GM19351 (cell line): ENCODE results near the gene PLEKHG4B.
A peak's percentile ranks its signal among the peaks of the same experiment; 100 is the strongest.
"Not testable (repeated sequence)": the region's sequence is repeated elsewhere in the genome, so short reads cannot be mapped to it uniquely, and the experiment has no call there.

Experiments used
- ATAC-seq: cut with Tn5 transposase; IDR thresholded peaks from one replicate; pipeline ENCODE4 v1.9.1; 2021; ENCODE audit warnings: mild to moderate bottlenecking, moderate library complexity; ENCODE audit not compliant: unreplicated experiment

The PLEKHG4B gene

GRCh38 chr5:186091-187041 lies 94.4 kb downstream of the PLEKHG4B start:
- ATAC-seq, result no peak

DNA sequence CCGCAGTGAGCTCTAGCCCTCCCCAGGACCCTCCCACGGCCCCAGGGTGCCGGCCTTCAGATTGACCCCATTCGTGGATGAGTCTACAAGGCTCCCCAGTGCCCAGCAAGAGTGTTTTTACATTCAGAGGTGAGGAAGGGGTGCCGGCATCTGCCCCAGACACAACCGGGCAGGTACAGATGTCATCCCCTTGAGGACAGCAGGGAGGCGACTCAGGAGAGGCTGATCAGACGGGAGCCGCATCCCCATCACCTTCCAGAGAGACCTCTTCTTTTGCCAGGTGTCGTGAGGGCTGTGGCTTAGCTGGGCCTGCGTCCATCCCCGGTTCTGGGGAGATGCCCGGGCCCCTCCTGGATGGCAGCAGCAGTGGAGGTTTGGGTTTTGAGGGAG lies 95.1 kb downstream of the PLEKHG4B start:
- no peak for ATAC-seq

DNA sequence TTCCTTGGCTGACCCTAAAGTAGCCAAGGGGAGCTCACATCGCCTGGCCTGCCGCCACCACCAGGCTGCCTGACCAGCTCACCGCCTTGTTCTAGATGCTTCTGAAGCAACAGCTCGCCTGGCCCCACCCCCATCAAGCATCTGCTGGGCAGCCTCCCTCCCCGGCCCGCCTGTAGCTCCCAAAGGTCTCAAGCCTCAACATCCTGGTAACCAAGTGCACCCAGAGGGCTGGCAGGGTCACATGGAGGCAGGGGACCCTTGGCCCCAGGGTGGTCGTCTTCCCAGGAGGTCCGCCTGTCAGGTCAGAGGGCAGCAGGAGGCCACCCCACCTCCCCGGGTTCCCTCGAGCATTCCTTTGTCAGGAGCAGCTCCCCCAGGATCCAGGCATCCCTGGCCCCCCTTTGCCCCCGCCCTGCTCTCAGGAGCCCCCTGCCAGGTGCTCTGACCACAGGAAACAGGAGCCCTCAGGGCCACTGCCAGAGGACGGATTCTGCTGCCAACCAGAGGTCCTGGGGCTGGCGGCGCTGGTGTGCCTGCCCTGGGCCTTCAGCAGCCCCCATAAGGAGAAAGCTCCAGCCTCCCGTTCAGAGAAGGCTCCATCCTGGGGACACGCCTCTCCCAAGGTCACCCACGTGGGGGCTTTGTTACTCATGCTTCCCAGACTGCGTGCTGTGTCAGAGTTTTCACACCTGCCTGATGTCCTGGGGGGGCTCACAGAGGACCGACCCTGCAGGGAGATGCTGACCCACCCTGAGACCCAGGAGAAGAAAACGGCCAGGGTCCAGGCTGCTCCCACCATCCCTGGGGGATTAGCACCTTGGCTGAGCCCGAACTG lies 95.9 kb downstream of the PLEKHG4B start:
- no peak for ATAC-seq

DNA sequence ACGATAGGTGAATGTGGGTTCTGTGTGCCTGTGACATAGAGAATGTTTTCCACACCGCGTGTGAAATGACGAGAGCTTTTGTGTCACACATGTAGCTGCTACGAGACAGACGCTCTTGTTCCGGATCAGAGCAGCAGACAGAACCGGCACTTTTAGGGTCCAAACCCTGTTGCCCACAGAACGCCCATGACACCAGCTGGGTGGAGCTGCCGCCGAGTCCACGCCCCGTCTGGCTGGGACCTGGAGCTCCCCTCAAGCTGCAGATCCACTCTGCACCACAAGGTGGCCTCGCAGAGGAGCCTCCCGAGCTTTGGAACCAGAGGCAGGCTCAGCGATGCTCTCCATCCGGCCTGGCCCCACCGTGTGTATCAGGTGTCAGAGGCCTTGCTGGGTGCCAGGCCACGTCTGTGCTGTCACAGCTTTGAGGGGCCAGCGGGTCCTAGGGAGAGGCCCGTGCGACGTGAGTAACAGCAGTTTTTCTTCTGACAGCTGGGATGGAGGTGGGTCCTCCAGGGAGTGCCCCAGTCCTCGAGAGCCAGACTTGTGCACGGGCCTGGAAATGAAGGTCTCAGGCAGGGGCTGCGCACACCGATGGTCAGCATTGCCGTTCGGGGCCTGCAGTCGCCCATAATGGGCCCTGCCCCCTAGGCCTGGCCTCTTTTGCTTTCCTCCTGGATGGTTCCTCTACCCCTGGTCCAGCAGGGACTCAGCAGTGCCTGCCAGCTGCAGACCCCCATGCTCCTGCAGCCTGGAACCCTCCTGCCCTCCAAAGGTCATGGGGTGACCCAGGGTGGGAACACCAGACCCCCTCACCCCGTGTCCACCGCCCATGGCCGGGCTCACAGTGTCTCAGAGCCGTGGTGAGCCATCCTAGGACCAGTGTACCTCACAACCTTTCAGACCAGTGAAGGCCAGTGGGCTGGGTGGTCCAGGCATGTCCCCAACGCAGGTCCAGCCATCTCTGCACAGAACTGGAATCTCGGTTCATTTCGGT lies 96.8 kb downstream of the PLEKHG4B start:
- peak; percentile 89 for ATAC-seq

DNA sequence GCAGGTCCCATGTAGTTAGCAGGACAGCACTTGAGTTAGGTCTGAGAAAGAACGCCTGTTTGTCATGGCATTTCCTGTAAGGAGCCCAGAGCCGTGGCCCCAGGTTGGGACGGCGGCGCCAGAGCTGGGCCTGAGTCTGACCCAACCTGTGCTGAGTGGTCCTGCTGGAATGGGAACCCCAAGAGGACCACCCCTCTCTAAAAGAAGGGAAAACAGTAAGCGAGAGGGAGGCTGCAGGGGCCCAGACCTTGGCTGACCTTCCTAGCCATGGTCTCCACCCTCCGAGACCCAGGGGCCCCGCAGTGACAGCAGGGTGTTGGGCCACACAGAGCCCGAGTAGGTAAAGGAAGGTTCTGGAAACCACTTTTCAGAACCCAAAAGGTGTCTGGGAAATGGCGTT lies 97.5 kb downstream of the PLEKHG4B start:
- no peak for ATAC-seq

DNA sequence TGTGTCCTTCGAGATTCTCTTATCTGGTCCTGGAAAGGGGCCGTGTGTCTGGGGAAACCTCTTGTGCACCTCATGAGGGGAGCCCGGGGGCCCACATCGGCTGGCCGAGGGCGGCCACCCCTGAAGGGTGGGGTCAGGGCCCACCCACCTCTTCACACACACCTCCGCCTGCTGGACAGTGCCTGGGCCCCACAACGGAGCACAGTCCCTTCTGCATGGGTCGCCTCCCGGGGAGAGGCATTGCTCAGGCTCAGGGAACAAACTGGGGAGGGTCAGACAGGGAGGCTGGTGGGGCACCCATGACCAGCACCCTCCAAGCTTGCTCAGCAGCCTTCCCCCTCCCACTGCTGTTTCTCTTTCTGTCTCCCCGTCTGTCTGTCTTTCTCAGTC lies 98.0 kb downstream of the PLEKHG4B start:
- no peak for ATAC-seq

DNA sequence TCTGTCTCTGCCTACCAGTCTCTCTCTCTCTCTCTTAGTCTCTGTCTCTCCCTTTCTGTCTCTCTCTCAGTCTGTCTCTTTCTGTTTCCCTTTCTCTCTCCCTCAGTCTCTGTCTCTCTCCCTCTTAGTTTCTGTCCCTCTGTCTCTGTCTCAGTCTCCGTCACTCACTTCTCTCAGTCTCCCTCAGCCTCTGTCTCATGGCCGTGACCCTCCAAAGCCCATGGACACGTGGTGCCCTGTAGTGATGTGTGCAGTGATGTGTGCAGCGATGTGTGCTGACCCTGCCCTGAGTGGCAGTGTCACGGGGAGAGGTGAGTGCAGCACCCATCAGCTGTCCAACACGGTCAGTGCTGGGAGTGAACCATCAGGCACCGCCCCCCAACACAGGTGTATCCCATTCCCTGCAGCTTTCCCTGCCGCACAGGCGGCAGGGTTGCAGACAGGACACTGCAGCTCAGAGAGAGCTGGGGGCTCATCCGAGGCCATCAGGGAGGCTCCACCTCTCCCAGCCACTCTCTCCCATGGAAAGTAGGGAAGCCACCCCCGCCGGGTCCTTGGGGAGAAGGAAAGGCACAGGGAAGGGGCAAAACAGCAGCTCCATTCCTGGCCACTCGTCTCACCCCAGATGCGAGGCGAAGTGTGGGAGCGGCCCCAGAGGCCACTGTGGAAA lies 98.5 kb downstream of the PLEKHG4B start:
- no peak for ATAC-seq

DNA sequence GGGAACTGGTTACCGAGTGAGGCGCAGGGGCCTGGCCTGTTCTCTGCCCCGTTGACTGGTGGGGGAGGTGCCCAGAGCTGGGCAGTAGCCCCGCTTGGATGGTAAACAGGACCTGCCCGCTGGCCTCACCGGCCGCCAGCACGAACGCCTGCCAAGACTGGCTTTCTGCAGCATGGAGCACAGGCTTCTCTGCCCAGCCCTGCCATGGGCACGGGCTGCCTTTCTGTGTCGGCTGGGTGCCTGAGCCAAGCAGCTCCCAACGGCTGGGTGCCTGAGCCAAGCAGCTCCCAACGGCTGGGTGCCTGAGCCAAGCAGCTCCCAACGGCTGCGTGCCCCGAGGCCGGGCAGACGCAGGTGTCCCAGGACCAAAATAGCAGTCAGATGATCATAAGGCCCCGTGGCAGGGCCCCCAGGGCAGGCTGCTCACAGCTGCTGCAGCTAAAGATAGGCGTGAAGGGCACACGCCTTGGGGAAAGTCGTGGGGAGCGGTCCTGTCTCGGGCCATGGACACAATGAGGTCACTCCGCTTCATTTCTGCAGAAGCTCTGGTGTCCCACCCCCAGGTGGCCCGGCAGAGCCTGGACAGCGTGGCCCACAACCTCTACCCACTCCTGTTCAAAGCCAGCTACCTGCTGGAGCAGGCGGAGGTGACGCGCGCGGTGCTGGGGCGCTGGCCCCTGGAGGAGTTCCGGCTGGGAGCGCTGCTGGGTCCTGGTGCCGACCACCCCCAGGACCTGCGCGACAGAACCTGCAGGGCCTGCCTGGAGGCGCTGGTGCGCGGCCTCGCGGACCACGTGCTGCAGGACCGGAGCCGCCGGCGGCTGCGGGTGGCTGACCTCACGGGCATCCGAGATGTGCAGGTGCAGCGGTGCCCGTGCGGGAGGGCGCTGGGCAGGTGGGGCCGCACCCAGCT lies 99.3 kb downstream of the PLEKHG4B start, which contains the start of gene LRRC14B:
Gene LRRC14B (plus strand): TSS at position 460 of the 913 bp plus-strand sequence. CDS start 44 bp downstream, at position 504.
- ATAC-seq, result no peak

DNA sequence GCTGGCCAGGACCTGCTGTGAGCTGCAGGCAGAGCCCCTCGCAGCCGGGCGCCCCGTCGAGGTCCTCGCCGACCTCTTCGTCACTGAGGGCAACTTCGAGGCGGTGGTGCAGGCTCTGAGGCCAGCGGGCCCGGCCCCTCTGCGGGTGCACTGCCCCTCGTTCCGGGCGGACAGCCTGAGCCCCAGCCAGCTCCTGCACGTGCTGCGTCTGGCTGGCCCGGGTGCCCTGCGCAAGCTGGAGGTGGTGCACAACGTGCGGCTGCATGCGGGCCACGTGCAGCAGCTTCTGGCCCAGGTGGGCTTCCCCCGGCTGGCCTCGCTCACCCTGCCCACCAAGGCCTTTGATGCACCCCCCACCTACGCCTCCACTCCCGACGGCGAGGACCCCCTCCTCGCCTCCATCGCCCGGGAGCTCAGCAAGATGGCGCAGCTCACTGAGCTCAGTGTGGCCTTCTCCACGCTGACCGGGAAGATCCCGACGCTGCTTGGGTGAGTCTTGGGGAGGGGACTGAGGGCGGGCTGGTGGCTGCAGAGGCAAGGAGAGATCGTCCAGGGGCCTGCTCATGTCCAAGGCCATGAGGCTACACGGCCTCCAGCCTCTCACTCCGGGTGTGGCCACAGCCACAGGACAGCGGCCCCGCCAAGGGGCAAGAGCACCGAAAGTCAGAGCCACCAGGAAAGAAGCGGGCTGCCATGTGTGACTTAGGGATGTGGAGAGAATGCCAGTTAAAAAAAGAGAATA lies 100.2 kb downstream of the PLEKHG4B start:
- ATAC-seq, result no peak

DNA sequence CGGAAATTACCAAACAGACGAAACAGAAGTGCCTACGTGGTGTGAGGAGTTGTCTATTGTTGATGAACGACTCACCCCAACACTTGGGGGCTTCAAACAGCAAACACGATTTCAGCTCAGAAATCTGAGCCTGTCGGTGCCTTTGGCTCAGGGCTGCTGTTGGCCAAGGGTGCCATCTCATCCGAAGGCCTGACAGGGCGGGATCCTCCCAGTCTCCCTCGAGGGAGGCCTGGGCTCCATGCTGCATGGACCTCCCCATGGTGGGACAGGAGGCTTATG lies 100.7 kb downstream of the PLEKHG4B start:
- ATAC-seq, result no peak

DNA sequence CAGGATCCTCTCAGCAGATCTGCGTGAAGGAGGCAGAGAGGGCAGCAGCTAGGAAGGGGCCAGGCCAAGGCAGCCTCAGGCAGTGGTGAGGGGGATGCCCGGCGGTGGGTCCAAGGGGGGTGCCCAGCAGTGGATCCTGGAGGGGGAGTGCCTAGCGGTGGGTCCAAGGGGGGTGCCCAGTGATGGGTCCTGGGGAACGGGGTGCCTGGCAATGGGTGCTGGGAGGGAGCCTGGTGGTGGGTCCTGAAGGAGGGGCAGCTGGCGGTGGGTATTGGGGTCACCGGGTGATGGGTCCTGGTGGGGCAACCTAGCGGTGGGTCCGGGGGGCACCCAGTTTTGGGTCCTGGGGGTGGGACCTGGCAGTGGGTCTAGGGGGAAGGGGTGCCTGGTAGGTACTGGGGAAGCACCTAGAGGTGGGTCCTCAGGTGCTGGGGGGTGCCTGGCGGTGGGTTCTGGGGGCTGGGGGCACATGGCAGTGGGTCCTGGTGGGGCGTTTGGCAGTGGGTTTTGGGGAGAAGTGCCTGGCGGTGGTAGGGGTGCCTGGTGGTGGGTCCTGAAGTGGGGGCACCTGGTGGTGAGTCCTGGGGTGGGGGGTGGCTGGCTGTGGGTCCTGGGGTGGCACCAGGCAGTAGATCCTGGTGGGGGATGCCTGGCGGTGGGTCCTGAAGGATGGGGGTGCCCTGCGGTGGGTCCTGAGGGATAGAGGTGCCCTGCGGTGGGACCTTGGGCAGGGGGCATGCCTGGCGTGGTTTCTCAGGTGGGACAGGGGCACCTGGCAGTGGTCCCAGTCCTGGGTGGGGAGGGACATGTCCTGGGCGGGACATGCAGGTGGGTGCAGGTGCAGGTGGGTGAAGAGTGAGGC lies 101.2 kb downstream of the PLEKHG4B start:
- no peak for ATAC-seq

GRCh38 chr5:194102-194501 lies 102.1 kb downstream of the PLEKHG4B start:
- ATAC-seq, result no peak

DNA sequence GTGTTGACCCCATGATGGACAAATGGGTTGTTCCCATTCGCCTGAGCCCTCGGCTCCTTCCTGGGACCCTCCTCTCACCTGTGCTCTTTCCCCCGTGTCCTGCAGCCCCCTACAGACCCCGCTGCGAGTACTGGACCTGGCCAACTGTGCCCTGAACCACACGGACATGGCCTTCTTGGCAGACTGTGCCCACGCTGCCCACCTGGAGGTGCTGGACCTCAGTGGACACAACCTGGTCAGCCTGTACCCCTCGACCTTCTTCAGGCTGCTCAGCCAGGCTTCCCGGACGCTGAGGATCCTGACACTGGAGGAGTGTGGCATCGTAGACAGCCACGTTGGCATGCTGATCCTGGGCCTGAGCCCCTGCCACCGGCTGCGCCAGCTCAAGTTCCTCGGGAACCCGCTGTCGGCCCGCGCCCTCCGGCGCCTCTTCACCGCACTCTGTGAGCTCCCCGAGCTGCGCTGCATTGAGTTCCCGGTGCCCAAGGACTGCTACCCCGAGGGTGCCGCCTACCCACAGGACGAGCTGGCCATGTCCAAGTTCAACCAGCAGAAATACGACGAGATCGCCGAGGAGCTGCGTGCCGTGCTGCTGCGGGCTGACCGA lies 102.7 kb downstream of the PLEKHG4B start:
- no peak for ATAC-seq

GRCh38 chr5:195401-196160 lies 103.6 kb downstream of the PLEKHG4B start:
- no peak for ATAC-seq

GRCh38 chr5:196350-196749 lies 104.4 kb downstream of the PLEKHG4B start:
- no peak for ATAC-seq

GRCh38 chr5:197031-197430 lies 105.1 kb downstream of the PLEKHG4B start:
- ATAC-seq, result not testable (repeated sequence)
